ENCODE data around the gene DTX4.

- TF ChIP-seq SETDB1 (IDR thresholded peaks at IDR 0.05; ENCODE audit: insufficient read length, low read length), result no peak
- TF ChIP-seq CTCF (tag by site-specific recombination; IDR thresholded peaks at IDR 0.05), result no peak
- TF ChIP-seq ZNF239 (tag by site-specific recombination; IDR thresholded peaks at IDR 0.05), result no peak
- no peak for TF ChIP-seq ZSCAN23 (tag by site-specific recombination; IDR thresholded peaks at IDR 0.05)
- no peak for TF ChIP-seq ZEB2 (tag by site-specific recombination; IDR thresholded peaks at IDR 0.05)
- TF ChIP-seq ZNF10 (tag by site-specific recombination; IDR thresholded peaks at IDR 0.05), result no peak
- TF ChIP-seq ZNF426 (tag by site-specific recombination; IDR thresholded peaks at IDR 0.05), result no peak
- TF ChIP-seq, protein P1, sequence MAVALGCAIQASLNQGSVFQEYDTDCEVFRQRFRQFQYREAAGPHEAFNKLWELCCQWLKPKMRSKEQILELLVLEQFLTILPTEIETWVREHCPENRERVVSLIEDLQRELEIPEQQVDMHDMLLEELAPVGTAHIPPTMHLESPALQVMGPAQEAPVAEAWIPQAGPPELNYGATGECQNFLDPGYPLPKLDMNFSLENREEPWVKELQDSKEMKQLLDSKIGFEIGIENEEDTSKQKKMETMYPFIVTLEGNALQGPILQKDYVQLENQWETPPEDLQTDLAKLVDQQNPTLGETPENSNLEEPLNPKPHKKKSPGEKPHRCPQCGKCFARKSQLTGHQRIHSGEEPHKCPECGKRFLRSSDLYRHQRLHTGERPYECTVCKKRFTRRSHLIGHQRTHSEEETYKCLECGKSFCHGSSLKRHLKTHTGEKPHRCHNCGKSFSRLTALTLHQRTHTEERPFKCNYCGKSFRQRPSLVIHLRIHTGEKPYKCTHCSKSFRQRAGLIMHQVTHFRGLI (tag by site-specific recombination; IDR thresholded peaks at IDR 0.05), result no peak
- TF ChIP-seq ZBTB17 (tag by site-specific recombination; IDR thresholded peaks at IDR 0.05), result no peak
Observed at GRCh38 chr11:59173080-59173963, 1.4 kb downstream of the DTX4 start.

Measured in HEK293 (cell line).